COLO668 (cell line): Measurements from ENCODE around the gene BCLAF1.

Source experiments
- DNase-seq: peaks from one replicate; lab custom pipeline; 2025; ENCODE audit not compliant: unreplicated experiment; lab: John Stamatoyannopoulos, UW

Gene BCLAF1

GRCh38 chr6:136209496-136209895 lies 80.2 kb downstream of the BCLAF1 start:
- DNase-seq = no peak

- no peak for DNase-seq
These were observed 80.9 kb downstream of the BCLAF1 start for GRCh38 chr6:136208783-136209182.
